ENCODE measurements around the gene ZBTB7C. TPM values are rescaled to one million over a fixed set of nuclear protein-coding genes. Genes with fewer than 3 reads are reported as not detected.

ZBTB7C gene
- total RNA-seq, 1 experiment from 2014 or later: 0.33 TPM

GRCh38 chr18:48274301-48274700, 134.9 kb downstream of the ZBTB7C start:
- Histone ChIP-seq H2BK12ac (ENCODE audit: insufficient read length, low read depth, low read length) (no peak overlapping the region), H3K4me1 (ENCODE audit: insufficient read depth, low read length) (no peaks in the 10 kb centered on the region; the same call in 1 of the 2 replicates), H4K5ac (ENCODE audit: insufficient read length, low read depth, low read length) (no peak overlapping the region), H4K20me1 (ENCODE audit: control insufficient read depth, insufficient read depth, insufficient read length) (no peaks in the 10 kb centered on the region), H3K27ac (ENCODE audit: insufficient read length, low read depth, low read length) (no peak overlapping the region), H3K23me2 (ENCODE audit: insufficient read length, low read depth, low read length, poor library complexity, severe bottlenecking) (no peaks in the 10 kb centered on the region), H2BK120ac (ENCODE audit: low read depth, low read length, poor library complexity, severe bottlenecking) (no peak overlapping the region), H3K4me2 (ENCODE audit: insufficient read depth, insufficient read length, low read length) (no peak overlapping the region), H3K79me1 (ENCODE audit: insufficient read depth, low read depth, low read length, poor library complexity, severe bottlenecking) (no peaks in the 10 kb centered on the region), H3K9me3 (ENCODE audit: control insufficient read depth, low read depth, low read length) (no peaks in the 10 kb centered on the region), H2AK5ac (ENCODE audit: insufficient read length, low read length) (no peak overlapping the region), H2BK15ac (ENCODE audit: low read depth, low read length) (no peak overlapping the region), H2BK5ac (ENCODE audit: insufficient read length, low read length) (no peak overlapping the region), H3K18ac (ENCODE audit: insufficient read length, low read depth, low read length) (no peak overlapping the region), H4K91ac (ENCODE audit: insufficient read length, low read depth, low read length) (no peak overlapping the region), H3K9ac (ENCODE audit: extremely low read depth, insufficient read length, low read length) (no peak overlapping the region), H2AFZ (ENCODE audit: low read length) (no peak overlapping the region), H3K14ac (ENCODE audit: insufficient read depth, low read length) (no peak overlapping the region), H3K27me3 (ENCODE audit: insufficient read depth, low read length) (no peaks in the 10 kb centered on the region), H3T11ph (ENCODE audit: low read length) (no peak overlapping the region), H3K4ac (ENCODE audit: low read depth, low read length) (no peak overlapping the region), H3K79me2 (ENCODE audit: insufficient read depth, low read length) (no peaks in the 10 kb centered on the region), H3K23ac (ENCODE audit: insufficient read length, low read depth, low read length) (no peak overlapping the region), H3K56ac (ENCODE audit: insufficient read length, low read depth, low read length) (no peak overlapping the region), H4K8ac (replicated peaks; ENCODE audit: insufficient read length, low read depth, low read length) (no peak overlapping the region), H2BK20ac (ENCODE audit: low read depth, low read length, poor library complexity, severe bottlenecking) (no peak overlapping the region)
- peaks cover 0 to 6% of the 10 kb centered on the region in 2 experiments; a peak in 3 of 4 replicates for H3K4me1 Mint-ChIP-seq
- H3K4me3 Mint-ChIP-seq: no peak overlapping the region
- TF ChIP-seq, protein P1, sequence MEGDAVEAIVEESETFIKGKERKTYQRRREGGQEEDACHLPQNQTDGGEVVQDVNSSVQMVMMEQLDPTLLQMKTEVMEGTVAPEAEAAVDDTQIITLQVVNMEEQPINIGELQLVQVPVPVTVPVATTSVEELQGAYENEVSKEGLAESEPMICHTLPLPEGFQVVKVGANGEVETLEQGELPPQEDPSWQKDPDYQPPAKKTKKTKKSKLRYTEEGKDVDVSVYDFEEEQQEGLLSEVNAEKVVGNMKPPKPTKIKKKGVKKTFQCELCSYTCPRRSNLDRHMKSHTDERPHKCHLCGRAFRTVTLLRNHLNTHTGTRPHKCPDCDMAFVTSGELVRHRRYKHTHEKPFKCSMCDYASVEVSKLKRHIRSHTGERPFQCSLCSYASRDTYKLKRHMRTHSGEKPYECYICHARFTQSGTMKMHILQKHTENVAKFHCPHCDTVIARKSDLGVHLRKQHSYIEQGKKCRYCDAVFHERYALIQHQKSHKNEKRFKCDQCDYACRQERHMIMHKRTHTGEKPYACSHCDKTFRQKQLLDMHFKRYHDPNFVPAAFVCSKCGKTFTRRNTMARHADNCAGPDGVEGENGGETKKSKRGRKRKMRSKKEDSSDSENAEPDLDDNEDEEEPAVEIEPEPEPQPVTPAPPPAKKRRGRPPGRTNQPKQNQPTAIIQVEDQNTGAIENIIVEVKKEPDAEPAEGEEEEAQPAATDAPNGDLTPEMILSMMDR (conservative IDR thresholded peaks at IDR 0.05): no peak
- peaks cover 5% of the 10 kb centered on the region for H3K27me3 Mint-ChIP-seq (ENCODE audit: low read depth)
- no CpG with 5 or more reads among the region's 1 CpG for WGBS (ENCODE audit: extremely low coverage, insufficient read length, low lambda C conversion rate)
- H3K9me3 Mint-ChIP-seq: peaks cover 0 to 2% of the 10 kb centered on the region in 2 experiments; a peak in 1 of 5 replicates
- H3K27ac Mint-ChIP-seq: no peak overlapping the region
- DNase-seq: no peak
- H3K36me3 Mint-ChIP-seq (ENCODE audit: insufficient read depth in 1 of 3, low read depth in 3 of 3): no peaks in the 10 kb centered on the region

Measured in H9 (cell line).